ENCODE data around the gene NTNG2. TPM values are rescaled to one million over a fixed set of nuclear protein-coding genes. Genes with fewer than 3 reads are reported as not detected.

NTNG2 gene
- total RNA-seq, 4 donors from 2014 or later: 0.27 to 1.1 TPM; not detected in 2

GRCh38 chr9:132218208-132218607 lies 56.4 kb downstream of the NTNG2 start:
- no peak for DNase-seq
- TF ChIP-seq EP300 (IDR thresholded peaks at IDR 0.05; ENCODE audit: low read depth) (no peak), POLR2A (IDR thresholded peaks at IDR 0.05) (no peak), POLR2AphosphoS5 (IDR thresholded peaks at IDR 0.05) (no peak)
- TF ChIP-seq, protein P1, sequence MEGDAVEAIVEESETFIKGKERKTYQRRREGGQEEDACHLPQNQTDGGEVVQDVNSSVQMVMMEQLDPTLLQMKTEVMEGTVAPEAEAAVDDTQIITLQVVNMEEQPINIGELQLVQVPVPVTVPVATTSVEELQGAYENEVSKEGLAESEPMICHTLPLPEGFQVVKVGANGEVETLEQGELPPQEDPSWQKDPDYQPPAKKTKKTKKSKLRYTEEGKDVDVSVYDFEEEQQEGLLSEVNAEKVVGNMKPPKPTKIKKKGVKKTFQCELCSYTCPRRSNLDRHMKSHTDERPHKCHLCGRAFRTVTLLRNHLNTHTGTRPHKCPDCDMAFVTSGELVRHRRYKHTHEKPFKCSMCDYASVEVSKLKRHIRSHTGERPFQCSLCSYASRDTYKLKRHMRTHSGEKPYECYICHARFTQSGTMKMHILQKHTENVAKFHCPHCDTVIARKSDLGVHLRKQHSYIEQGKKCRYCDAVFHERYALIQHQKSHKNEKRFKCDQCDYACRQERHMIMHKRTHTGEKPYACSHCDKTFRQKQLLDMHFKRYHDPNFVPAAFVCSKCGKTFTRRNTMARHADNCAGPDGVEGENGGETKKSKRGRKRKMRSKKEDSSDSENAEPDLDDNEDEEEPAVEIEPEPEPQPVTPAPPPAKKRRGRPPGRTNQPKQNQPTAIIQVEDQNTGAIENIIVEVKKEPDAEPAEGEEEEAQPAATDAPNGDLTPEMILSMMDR (IDR thresholded peaks at IDR 0.05): no peak
- Histone ChIP-seq H3K4me1 (no peaks in the 10 kb centered on the region), H3K4me3 (no peak overlapping the region), H3K36me3 (no peaks in the 10 kb centered on the region), H3K9me3 (no peaks in the 10 kb centered on the region), H3K27ac (no peak overlapping the region), H3K27me3 (peaks cover 4% of the 10 kb centered on the region)
- in situ Hi-C loops (cut with MboI; ENCODE audit: low pct_ligation_motif_present in 1 of 4, low pct_unique_long_range_greater_than_20kb in 1 of 4, low sequenced_read_pairs in 3 of 4): no loop called here
- intact Hi-C loops (cut with DNase I; ENCODE audit: low total_unique reads): no loop called here
- 85 to 87% methylated on average over 3 to 8 of the region's 8 CpGs for WGBS, 2 donors (ENCODE audit: low coverage in 1 of 2)

- in situ Hi-C loops (cut with MboI; ENCODE audit: low pct_ligation_motif_present in 1 of 4, low pct_unique_long_range_greater_than_20kb in 1 of 4, low sequenced_read_pairs in 3 of 4) (no loop called here), intact Hi-C loops (cut with DNase I; ENCODE audit: low total_unique reads) (no loop called here)
- Histone ChIP-seq H3K9me3 (no peaks in the 10 kb centered on the region), H3K27ac (no peak overlapping the region), H3K27me3 (peaks cover 9% of the 10 kb centered on the region), H3K4me1 (no peaks in the 10 kb centered on the region), H3K36me3 (no peaks in the 10 kb centered on the region), H3K4me3 (no peak overlapping the region)
- no peak for TF ChIP-seq POLR2A (IDR thresholded peaks at IDR 0.05)
- no peak for TF ChIP-seq EP300 (IDR thresholded peaks at IDR 0.05; ENCODE audit: low read depth)
- no peak for TF ChIP-seq POLR2AphosphoS5 (IDR thresholded peaks at IDR 0.05)
- TF ChIP-seq, protein P1 (IDR thresholded peaks at IDR 0.05): no peak
- no peak for DNase-seq
- 89% methylated on average over 6 of the region's 6 CpGs; no CpG with 5 or more reads in 1 of the 2 donors for WGBS, 2 donors (ENCODE audit: low coverage in 1 of 2)
Measured at GRCh38 chr9:132221941-132222340, 60.1 kb downstream of the NTNG2 start.

DNA sequence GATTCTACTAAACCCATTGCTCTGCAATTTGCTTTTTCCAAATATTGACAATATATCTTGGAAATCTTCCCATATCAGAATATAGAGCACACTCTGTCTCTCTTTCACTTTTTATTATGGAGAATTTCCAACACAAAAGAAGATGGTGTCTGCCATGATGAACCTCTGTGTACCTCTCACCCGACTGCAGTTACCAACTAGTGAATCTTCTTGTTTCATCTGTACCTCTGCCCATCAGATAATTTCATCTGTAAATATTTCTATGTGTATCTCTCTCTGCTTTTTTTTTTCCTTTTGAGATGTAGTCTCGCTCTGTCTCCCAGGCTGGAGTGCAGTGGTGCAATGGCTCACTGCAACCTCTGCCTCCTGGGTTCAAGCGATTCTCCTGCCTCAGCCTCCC lies 62.8 kb downstream of the NTNG2 start:
- no peak overlapping the region for H3K27ac ChIP-seq
- peaks cover 9% of the 10 kb centered on the region for H3K27me3 ChIP-seq
- WGBS, 2 donors (ENCODE audit: low coverage in 1 of 2): 58 to 66% methylated on average over 1 to 3 of the region's 3 CpGs
- no peak overlapping the region for H3K4me3 ChIP-seq
- H3K36me3 ChIP-seq: no peaks in the 10 kb centered on the region
- H3K4me1 ChIP-seq: no peaks in the 10 kb centered on the region
- H3K9me3 ChIP-seq: no peaks in the 10 kb centered on the region
- DNase-seq: no peak
- in situ Hi-C loops (cut with MboI; ENCODE audit: low pct_ligation_motif_present in 1 of 4, low pct_unique_long_range_greater_than_20kb in 1 of 4, low sequenced_read_pairs in 3 of 4) (no loop called here), intact Hi-C loops (cut with DNase I; ENCODE audit: low total_unique reads) (no loop called here)
- no peak for TF ChIP-seq POLR2AphosphoS5 (IDR thresholded peaks at IDR 0.05)
- no peak for TF ChIP-seq POLR2A (IDR thresholded peaks at IDR 0.05)
- TF ChIP-seq, protein P1 (IDR thresholded peaks at IDR 0.05): no peak
- no peak for TF ChIP-seq EP300 (IDR thresholded peaks at IDR 0.05; ENCODE audit: low read depth)

GRCh38 chr9:132226571-132227430 lies 64.9 kb downstream of the NTNG2 start:
- no peak for DNase-seq
- no peaks in the 10 kb centered on the region for H3K36me3 ChIP-seq
- no peak overlapping the region for H3K4me3 ChIP-seq
- H3K9me3 ChIP-seq: no peaks in the 10 kb centered on the region
- peaks cover 18% of the 10 kb centered on the region for H3K27me3 ChIP-seq
- TF ChIP-seq, protein P1 (IDR thresholded peaks at IDR 0.05): no peak
- no peak for TF ChIP-seq POLR2AphosphoS5 (IDR thresholded peaks at IDR 0.05)
- TF ChIP-seq EP300 (IDR thresholded peaks at IDR 0.05; ENCODE audit: low read depth): no peak
- no peak for TF ChIP-seq POLR2A (IDR thresholded peaks at IDR 0.05)
- intact Hi-C loops (cut with DNase I; ENCODE audit: low total_unique reads) (loop anchor here (1.0 kb wide), 1 partner anchor 36 kb away; no protein-coding TSS in a partner anchor), in situ Hi-C loops (cut with MboI; ENCODE audit: low pct_ligation_motif_present in 1 of 4, low pct_unique_long_range_greater_than_20kb in 1 of 4, low sequenced_read_pairs in 3 of 4) (no loop called here)
- no peaks in the 10 kb centered on the region for H3K4me1 ChIP-seq
- 84% methylated on average over 31 of the region's 34 CpGs; no CpG with 5 or more reads in 1 of the 2 donors for WGBS, 2 donors (ENCODE audit: low coverage in 1 of 2)
- no peak overlapping the region for H3K27ac ChIP-seq

All from transverse colon (tissue), 4 donors.